Measurements from ENCODE around the gene MAN1A2. TPM values are rescaled to one million over a fixed set of nuclear protein-coding genes. Genes with fewer than 3 reads are reported as not detected.
A peak's percentile ranks its signal among the peaks of the same experiment; 100 is the strongest.

Gene MAN1A2
- total RNA-seq, 4 donors from 2014 or later = 55.0 to 84.2 (median 79.8) TPM

DNA sequence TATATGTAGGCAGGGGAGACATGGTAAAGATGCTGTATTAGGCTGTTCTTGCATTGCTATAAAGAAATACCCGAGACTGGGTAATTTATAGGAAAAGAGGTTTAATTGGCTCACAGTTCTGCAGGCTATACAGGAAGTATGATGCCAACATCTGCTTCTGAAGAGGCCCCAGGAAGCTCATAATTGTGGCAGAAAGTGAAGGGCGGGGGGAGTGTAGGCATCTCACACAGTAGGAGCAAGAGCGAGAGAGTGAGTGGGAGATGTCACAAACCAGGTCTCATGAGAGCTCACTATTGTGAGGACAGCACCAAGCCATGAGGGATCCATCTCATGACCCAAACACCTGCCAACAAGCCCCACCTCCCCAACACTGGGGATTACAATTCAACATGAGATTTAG, 21.1 kb downstream of the MAN1A2 start:
- H3K4me3 ChIP-seq (replicated peaks in 1 of 3) = no peak overlapping the region
- no peak for TF ChIP-seq POLR2A (IDR thresholded peaks at IDR 0.05)
- TF ChIP-seq, protein P1, sequence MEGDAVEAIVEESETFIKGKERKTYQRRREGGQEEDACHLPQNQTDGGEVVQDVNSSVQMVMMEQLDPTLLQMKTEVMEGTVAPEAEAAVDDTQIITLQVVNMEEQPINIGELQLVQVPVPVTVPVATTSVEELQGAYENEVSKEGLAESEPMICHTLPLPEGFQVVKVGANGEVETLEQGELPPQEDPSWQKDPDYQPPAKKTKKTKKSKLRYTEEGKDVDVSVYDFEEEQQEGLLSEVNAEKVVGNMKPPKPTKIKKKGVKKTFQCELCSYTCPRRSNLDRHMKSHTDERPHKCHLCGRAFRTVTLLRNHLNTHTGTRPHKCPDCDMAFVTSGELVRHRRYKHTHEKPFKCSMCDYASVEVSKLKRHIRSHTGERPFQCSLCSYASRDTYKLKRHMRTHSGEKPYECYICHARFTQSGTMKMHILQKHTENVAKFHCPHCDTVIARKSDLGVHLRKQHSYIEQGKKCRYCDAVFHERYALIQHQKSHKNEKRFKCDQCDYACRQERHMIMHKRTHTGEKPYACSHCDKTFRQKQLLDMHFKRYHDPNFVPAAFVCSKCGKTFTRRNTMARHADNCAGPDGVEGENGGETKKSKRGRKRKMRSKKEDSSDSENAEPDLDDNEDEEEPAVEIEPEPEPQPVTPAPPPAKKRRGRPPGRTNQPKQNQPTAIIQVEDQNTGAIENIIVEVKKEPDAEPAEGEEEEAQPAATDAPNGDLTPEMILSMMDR (IDR thresholded peaks at IDR 0.05) = no peak
- no peak for DNase-seq
- no peaks in the 10 kb centered on the region for H3K36me3 ChIP-seq
- no peak overlapping the region for H3K27ac ChIP-seq
- intact Hi-C loops (cut with DNase I) = no loop called here
- no peaks in the 10 kb centered on the region for H3K27me3 ChIP-seq
- H3K4me1 ChIP-seq = peaks cover 19 to 44% of the 10 kb centered on the region in 2 donors
- WGBS, 2 donors = 90 to 96% methylated on average over 3 of the region's 3 CpGs
- H3K9me3 ChIP-seq = no peaks in the 10 kb centered on the region

DNA sequence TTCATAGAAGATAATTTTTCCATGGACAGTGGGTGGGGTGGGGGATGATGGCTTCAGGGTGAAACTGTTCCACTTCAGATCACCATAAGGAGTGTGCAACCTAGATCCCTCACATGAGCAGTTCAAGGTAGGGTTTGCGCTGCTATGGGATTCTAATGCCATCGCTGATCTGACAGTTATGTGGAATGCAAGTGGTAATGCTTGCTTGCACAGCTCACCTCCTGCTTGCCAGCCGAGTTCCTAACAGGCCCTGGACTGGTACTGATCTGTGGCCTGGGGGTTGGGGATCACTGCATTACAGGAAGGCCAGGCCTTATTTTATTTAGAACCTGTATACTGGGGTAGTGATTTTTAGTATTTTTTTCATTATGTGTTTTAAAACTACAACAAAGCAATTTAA, 22.0 kb downstream of the MAN1A2 start:
- Histone ChIP-seq H3K36me3 (no peaks in the 10 kb centered on the region), H3K27me3 (no peaks in the 10 kb centered on the region), H3K4me1 (peaks cover 19 to 47% of the 10 kb centered on the region in 2 donors), H3K9me3 (no peaks in the 10 kb centered on the region), H3K4me3 (replicated peaks in 1 of 3) (no peak overlapping the region), H3K27ac (no peak overlapping the region)
- 24 to 29% methylated on average over 3 of the region's 3 CpGs for WGBS, 2 donors
- intact Hi-C loops (cut with DNase I) = no loop called here
- DNase-seq = peak; percentile 77 to 84
- TF ChIP-seq POLR2A (IDR thresholded peaks at IDR 0.05) = no peak
- TF ChIP-seq, protein P1 (IDR thresholded peaks at IDR 0.05) = no peak

DNA sequence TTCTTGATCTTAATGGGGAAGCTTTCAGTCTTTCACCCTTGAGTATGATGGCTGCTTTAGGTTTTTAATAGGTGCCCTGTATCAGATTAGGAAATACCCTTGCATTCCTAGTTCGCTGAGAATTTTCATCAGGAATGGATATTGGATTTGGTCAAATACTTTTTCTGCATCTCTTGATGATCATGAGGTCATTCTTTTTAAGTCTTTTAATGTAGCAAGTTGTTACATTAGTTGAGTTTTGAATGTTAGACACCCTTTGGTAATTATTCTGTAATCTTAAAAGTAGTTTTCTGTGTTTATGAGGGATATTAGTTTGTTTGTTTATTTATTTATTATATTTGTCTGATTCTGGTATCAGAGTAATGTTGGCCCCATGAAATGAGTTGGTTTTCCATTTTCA, 22.5 kb downstream of the MAN1A2 start:
- TF ChIP-seq POLR2A (IDR thresholded peaks at IDR 0.05) = no peak
- TF ChIP-seq, protein P1 (IDR thresholded peaks at IDR 0.05) = no peak
- intact Hi-C loops (cut with DNase I) = no loop called here
- no peaks in the 10 kb centered on the region for H3K27me3 ChIP-seq
- H3K4me3 ChIP-seq (replicated peaks in 1 of 3) = no peak overlapping the region
- no peaks in the 10 kb centered on the region for H3K36me3 ChIP-seq
- 83 to 90% methylated on average over 1 of the region's 1 CpG for WGBS, 2 donors
- H3K27ac ChIP-seq = no peak overlapping the region
- peaks cover 19 to 47% of the 10 kb centered on the region in 2 donors for H3K4me1 ChIP-seq
- no peak for DNase-seq
- no peaks in the 10 kb centered on the region for H3K9me3 ChIP-seq

DNA sequence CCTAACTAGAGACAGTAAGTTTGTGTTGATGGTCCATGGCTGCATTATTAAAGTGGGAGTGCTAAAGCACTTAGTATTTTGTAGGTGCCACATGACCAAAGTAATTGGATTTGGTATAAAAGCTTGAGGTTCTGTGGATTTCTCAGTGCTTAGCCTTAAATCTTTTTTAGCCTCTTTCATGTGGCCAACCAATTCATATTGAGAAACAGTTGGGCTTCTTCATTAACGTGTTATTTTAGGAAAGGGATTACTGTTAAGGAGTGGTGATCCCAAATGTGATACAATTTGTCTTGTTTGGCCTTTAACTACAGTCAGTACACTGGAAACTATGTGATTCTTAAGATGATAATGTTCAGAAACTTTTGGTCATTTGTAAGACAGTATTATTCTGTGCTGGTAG, 25.5 kb downstream of the MAN1A2 start:
- Histone ChIP-seq H3K27ac (no peak overlapping the region), H3K4me1 (peaks cover 19 to 39% of the 10 kb centered on the region in 2 donors), H3K4me3 (replicated peaks in 1 of 3) (no peak overlapping the region), H3K27me3 (no peaks in the 10 kb centered on the region), H3K36me3 (no peaks in the 10 kb centered on the region), H3K9me3 (no peaks in the 10 kb centered on the region)
- WGBS, 2 donors = 26 to 34% methylated on average over 1 of the region's 1 CpG
- intact Hi-C loops (cut with DNase I) = no loop called here
- TF ChIP-seq, protein P1 (IDR thresholded peaks at IDR 0.05) = no peak
- TF ChIP-seq POLR2A (IDR thresholded peaks at IDR 0.05) = no peak
- DNase-seq = no peak

DNA sequence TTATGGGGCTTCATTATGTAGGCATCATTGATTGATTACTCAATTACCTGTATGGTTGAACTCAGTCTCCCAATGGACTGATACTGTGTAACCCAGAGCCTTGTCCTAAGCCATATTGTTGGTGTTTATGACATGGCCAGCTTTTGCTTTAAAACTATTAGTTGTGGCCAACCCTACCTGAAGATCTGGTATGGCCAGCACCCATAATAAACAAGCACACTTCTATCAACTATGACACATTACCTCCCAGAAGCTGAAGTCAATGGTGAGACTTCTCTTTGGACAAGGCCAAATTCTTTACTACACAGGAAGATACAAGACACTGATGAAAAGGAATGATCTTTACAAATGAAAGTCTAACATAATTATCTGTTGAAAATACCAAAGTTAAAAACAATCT, 28.8 kb downstream of the MAN1A2 start:
- Histone ChIP-seq H3K4me1 (peaks cover 10 to 16% of the 10 kb centered on the region in 2 donors), H3K27me3 (no peaks in the 10 kb centered on the region), H3K9me3 (no peaks in the 10 kb centered on the region), H3K36me3 (no peaks in the 10 kb centered on the region), H3K4me3 (replicated peaks in 1 of 3) (no peak overlapping the region), H3K27ac (no peak overlapping the region)
- DNase-seq = no peak
- intact Hi-C loops (cut with DNase I) = no loop called here
- TF ChIP-seq, protein P1 (IDR thresholded peaks at IDR 0.05) = no peak
- no peak for TF ChIP-seq POLR2A (IDR thresholded peaks at IDR 0.05)
